OCI-LY3 (cell line): ENCODE data around the gene EAF2.

Experiments
- H2AFZ ChIP-seq: fragments of 200-600, 300-600 bp; shearing (Covaris generic); 2 replicates; pipeline ENCODE4 v1.6.0; 2014; ENCODE audit warnings: antibody characterized with exemption, low read depth, low read length
- H3K27ac ChIP-seq: fragments of 200-600, 300-600 bp; sonication (generic); 2 replicates; pipeline ENCODE4 v1.5.1; 2014; ENCODE audit warnings: mild to moderate bottlenecking, low read length, moderate library complexity, mixed read lengths
- H3K27me3 ChIP-seq: fragments of 200-600, 300-600 bp; sonication (generic); 2 replicates; pipeline ENCODE4 v1.6.1; 2014; ENCODE audit warnings: low read depth, low read length, mixed read lengths
- H3K36me3 ChIP-seq: fragments of 200-600, 300-600 bp; sonication (generic); replicated peaks from 2 replicates; pipeline ENCODE3; 2014; ENCODE audit warnings: low read depth, low read length, mixed read lengths
- H3K4me1 ChIP-seq: fragments of 300-600, 200-600 bp; sonication (generic); 2 replicates; pipeline ENCODE4 v1.6.1; 2014; ENCODE audit warnings: low read length, mixed read lengths
- H3K4me2 ChIP-seq: fragments of 200-600, 300-600 bp; sonication (generic); 2 replicates; pipeline ENCODE4 v1.6.1; 2014; ENCODE audit warnings: low read length, mixed read lengths
- H3K4me3 ChIP-seq: fragments of 300-600, 200-600 bp; sonication (generic); 2 replicates; pipeline ENCODE4 v1.5.1; 2014; ENCODE audit warnings: antibody characterized with exemption, mild to moderate bottlenecking, low read length, moderate library complexity
- H3K79me2 ChIP-seq: fragments of 300-600, 200-600 bp; shearing (Covaris generic); 2 replicates; pipeline ENCODE4 v1.6.1; 2014; ENCODE audit warnings: mild to moderate bottlenecking, low read length, mixed read lengths
- H3K9ac ChIP-seq: fragments of 300-600, 200-600 bp; shearing (Covaris generic); 2 replicates; pipeline ENCODE4 v1.6.0; 2014; ENCODE audit warnings: mild to moderate bottlenecking, low read length, moderate library complexity
- H3K9me3 ChIP-seq: fragments of 200-600, 300-600 bp; shearing (Covaris generic); 2 replicates; pipeline ENCODE4 v1.6.1; 2014; ENCODE audit warnings: low read length, mixed read lengths; ENCODE audit not compliant: insufficient read depth
- H4K20me1 ChIP-seq: fragments of 200-600, 300-600 bp; sonication (generic); 2 replicates; pipeline ENCODE4 v1.6.1; 2016; ENCODE audit warnings: low read length, mixed read lengths; ENCODE audit not compliant: insufficient read depth
- CTCF ChIP-seq: fragments of 200-600, 300-600 bp; sonication (generic); IDR thresholded peaks from 2 replicates; pipeline ENCODE4 v1.5.1; 2014; ENCODE audit warnings: antibody characterized with exemption, low read length, low read depth
- EZH2phosphoT487 ChIP-seq: fragments of 200-600 bp; shearing (Covaris generic); IDR thresholded peaks from 2 replicates; pipeline ENCODE4 v1.6.1; 2018; ENCODE audit warnings: antibody characterized with exemption, mixed run types, low read depth

The EAF2 gene

GRCh38 chr3:121870717-121871116 is 35.7 kb downstream of the EAF2 start:
- Histone ChIP-seq H3K9me3 (no peaks in the 10 kb centered on the region), H3K9ac (no peak overlapping the region), H3K36me3 (peaks cover 42% of the 10 kb centered on the region), H3K4me3 (no peak overlapping the region), H3K4me2 (no peak overlapping the region), H3K27me3 (no peaks in the 10 kb centered on the region), H3K27ac (no peak overlapping the region), H4K20me1 (no peaks in the 10 kb centered on the region), H2AFZ (no peak overlapping the region), H3K79me2 (no peaks in the 10 kb centered on the region), H3K4me1 (no peaks in the 10 kb centered on the region)
- TF ChIP-seq CTCF (no peak), EZH2phosphoT487 (no peak)

GRCh38 chr3:121871430-121871829 is 36.4 kb downstream of the EAF2 start:
- no peak for TF ChIP-seq EZH2phosphoT487
- TF ChIP-seq CTCF = no peak
- Histone ChIP-seq H3K79me2 (no peaks in the 10 kb centered on the region), H2AFZ (no peak overlapping the region), H3K9ac (no peak overlapping the region), H3K27ac (no peak overlapping the region), H3K4me1 (peaks cover 5% of the 10 kb centered on the region), H4K20me1 (no peaks in the 10 kb centered on the region), H3K4me3 (no peak overlapping the region), H3K4me2 (no peak overlapping the region), H3K27me3 (no peaks in the 10 kb centered on the region), H3K36me3 (peaks cover 38% of the 10 kb centered on the region), H3K9me3 (no peaks in the 10 kb centered on the region)

- 0 out of 2 replicates have a peak, but pooled peaks cover 4% of the 10 kb centered on the region for H3K79me2 ChIP-seq
- H3K4me1 ChIP-seq = peaks cover 14% of the 10 kb centered on the region
- H3K9ac ChIP-seq = no peak overlapping the region
- H3K27me3 ChIP-seq = no peaks in the 10 kb centered on the region
- no peaks in the 10 kb centered on the region for H3K9me3 ChIP-seq
- no peak overlapping the region for H3K4me3 ChIP-seq
- H3K4me2 ChIP-seq = no peak overlapping the region
- H4K20me1 ChIP-seq = no peaks in the 10 kb centered on the region
- TF ChIP-seq EZH2phosphoT487 = no peak
- no peak for TF ChIP-seq CTCF
- no peak overlapping the region for H3K27ac ChIP-seq
- H2AFZ ChIP-seq = no peak overlapping the region
- peaks cover 11% of the 10 kb centered on the region for H3K36me3 ChIP-seq
Measured at GRCh38 chr3:121878411-121878810, 43.4 kb downstream of the EAF2 start.

- no peaks in the 10 kb centered on the region for H4K20me1 ChIP-seq
- no peak overlapping the region for H3K4me2 ChIP-seq
- H2AFZ ChIP-seq = no peak overlapping the region
- H3K27ac ChIP-seq = no peak overlapping the region
- no peaks in the 10 kb centered on the region for H3K36me3 ChIP-seq
- H3K4me3 ChIP-seq = no peak overlapping the region
- H3K9ac ChIP-seq = no peak overlapping the region
- H3K9me3 ChIP-seq = no peaks in the 10 kb centered on the region
- 0 out of 2 replicates have a peak, but pooled peaks cover 4% of the 10 kb centered on the region for H3K79me2 ChIP-seq
- TF ChIP-seq EZH2phosphoT487 (no peak), CTCF (peak; percentile 70)
- no peaks in the 10 kb centered on the region for H3K27me3 ChIP-seq
- peaks cover 9% of the 10 kb centered on the region for H3K4me1 ChIP-seq
Measured at GRCh38 chr3:121883507-121883906, 48.5 kb downstream of the EAF2 start.
